Measurements from ENCODE around the gene SS18.

Gene SS18

GRCh38 chr18:26059357-26059756 lies 31.1 kb downstream of the SS18 start:
- TF ChIP-seq CTCF (IDR thresholded peaks at IDR 0.05) = no peak

GRCh38 chr18:26057344-26057773 lies 33.1 kb downstream of the SS18 start:
- TF ChIP-seq CTCF (IDR thresholded peaks at IDR 0.05) = no peak

- TF ChIP-seq CTCF (IDR thresholded peaks at IDR 0.05) = no peak
These were observed 34.1 kb downstream of the SS18 start for GRCh38 chr18:26056291-26056690.

- no peak for TF ChIP-seq CTCF (IDR thresholded peaks at IDR 0.05)
These were observed 37.9 kb downstream of the SS18 start for GRCh38 chr18:26052505-26052904.

- peak; percentile 52 for TF ChIP-seq CTCF (IDR thresholded peaks at IDR 0.05)
These were observed 38.6 kb downstream of the SS18 start for GRCh38 chr18:26051843-26052242.

- no peak for TF ChIP-seq CTCF (IDR thresholded peaks at IDR 0.05)
These were observed 43.9 kb downstream of the SS18 start for GRCh38 chr18:26046419-26047077.

GRCh38 chr18:26044807-26045206 lies 45.6 kb downstream of the SS18 start:
- no peak for TF ChIP-seq CTCF (IDR thresholded peaks at IDR 0.05)
